CD14-positive monocyte (primary cell): ENCODE data around the gene DIS3L2. TPM values are rescaled to one million over a fixed set of nuclear protein-coding genes. Genes with fewer than 3 reads are reported as not detected.

Experiments
- DNase-seq, 3 donors: peaks; one replicate each; pipeline ENCODE4 v3.0.0-alpha.2; 2011 to 2022
- H2AFZ ChIP-seq: 2 replicates; pipeline ENCODE4 v1.6.0; 2012; ENCODE audit warnings: mild to moderate bottlenecking, low read depth, low read length, inconsistent platforms; ENCODE audit not compliant: insufficient read depth, poor library complexity, severe bottlenecking
- H3K27ac ChIP-seq, 2 donors: 1 replicate in 1 of 2; 2 replicates in 1 of 2; pipeline ENCODE4 v1.5.1; 2012 to 2013; ENCODE audit warnings: low read length in 2 of 2, control low read depth in 1 of 2, inconsistent platforms in 1 of 2, low read depth in 1 of 2, mild to moderate bottlenecking in 1 of 2
- H3K27me3 ChIP-seq, 2 donors: one replicate each; pipeline versions ENCODE4 v1.6.0 to v1.6.1; 2011 to 2013; ENCODE audit warnings: low read length in 2 of 2; ENCODE audit not compliant: control insufficient read depth in 2 of 2, insufficient read depth in 2 of 2
- H3K36me3 ChIP-seq, 2 donors: replicated peaks in 1 of 2; 1 replicate in 1 of 2; 2 replicates in 1 of 2; pipeline versions ENCODE4 v1.5.1 to v1.6.1; 2012 to 2013; ENCODE audit warnings: low read length in 2 of 2, control low read depth in 1 of 2, inconsistent platforms in 1 of 2, mild to moderate bottlenecking in 1 of 2; ENCODE audit not compliant: insufficient read depth in 2 of 2, control insufficient read depth in 1 of 2
- H3K4me1 ChIP-seq, 2 donors: 1 replicate in 1 of 2; 2 replicates in 1 of 2; pipeline versions ENCODE4 v1.5.1 to v1.6.1; 2012 to 2013; ENCODE audit warnings: low read length in 2 of 2, control low read depth in 1 of 2, inconsistent platforms in 1 of 2, mild to moderate bottlenecking in 1 of 2, moderate library complexity in 1 of 2; ENCODE audit not compliant: insufficient read depth in 2 of 2, control insufficient read depth in 1 of 2
- H3K4me2 ChIP-seq: replicated peaks from 2 replicates; pipeline ENCODE3; 2012; ENCODE audit warnings: low read length, moderate library complexity, mild to moderate bottlenecking; ENCODE audit not compliant: poor library complexity, severe bottlenecking; ENCODE audit errors: extremely low read depth
- H3K4me3 ChIP-seq, 3 experiments: fragments of 200-600 bp in 1 of 3; sonication (generic) in 1 of 3; replicated peaks in 1 of 3; 1 replicate in 2 of 3; 2 replicates in 1 of 3; pipeline ENCODE4 v1.5.1; 2011 to 2013; ENCODE audit warnings: low read length in 3 of 3, mild to moderate bottlenecking in 3 of 3, control low read depth in 2 of 3, low read depth in 2 of 3, inconsistent platforms in 1 of 3, moderate library complexity in 1 of 3
- H3K79me2 ChIP-seq: 2 replicates; pipeline ENCODE4 v1.6.0; 2012; ENCODE audit warnings: mild to moderate bottlenecking, control low read depth, inconsistent platforms, low read length, moderate library complexity; ENCODE audit not compliant: insufficient read depth
- H3K9ac ChIP-seq: 2 replicates; pipeline ENCODE4 v1.6.0; 2017; ENCODE audit warnings: low read length, mild to moderate bottlenecking; ENCODE audit not compliant: insufficient read depth, poor library complexity, severe bottlenecking
- H3K9me3 ChIP-seq, 2 donors: replicated peaks in 1 of 2; 1 replicate in 1 of 2; 2 replicates in 1 of 2; pipeline versions ENCODE4 v1.5.1 to v1.6.1; 2012 to 2013; ENCODE audit warnings: low read length in 2 of 2, control low read depth in 1 of 2; ENCODE audit not compliant: control insufficient read depth in 1 of 2, insufficient read depth in 1 of 2
- H4K20me1 ChIP-seq: 2 replicates; pipeline ENCODE4 v1.6.0; 2012; ENCODE audit warnings: mild to moderate bottlenecking, low read length, control low read depth, moderate library complexity; ENCODE audit not compliant: insufficient read depth
- H3K27ac Mint-ChIP-seq, 7 donors: one replicate each; pipeline ENCODE4 v1.8.0; 2020; ENCODE audit warnings: mild to moderate bottlenecking in 7 of 7, mixed read lengths in 7 of 7, moderate library complexity in 6 of 7, inconsistent platforms in 2 of 7
- H3K27me3 Mint-ChIP-seq, 3 donors: one replicate each; pipeline ENCODE4 v1.8.0; 2021 to 2022; ENCODE audit warnings: low read depth in 3 of 3, mild to moderate bottlenecking in 3 of 3, mixed read lengths in 3 of 3, moderate library complexity in 3 of 3, inconsistent platforms in 1 of 3
- H3K36me3 Mint-ChIP-seq, 2 donors: one replicate each; pipeline ENCODE4 v1.8.0; 2020; ENCODE audit warnings: mixed read lengths in 2 of 2, inconsistent platforms in 1 of 2, mild to moderate bottlenecking in 1 of 2
- H3K4me1 Mint-ChIP-seq: one replicate; pipeline ENCODE4 v1.8.0; 2020; ENCODE audit warnings: mild to moderate bottlenecking, mixed read lengths
- H3K4me3 Mint-ChIP-seq, 2 donors: one replicate each; pipeline ENCODE4 v1.8.0; 2020; ENCODE audit warnings: mild to moderate bottlenecking in 2 of 2, mixed read lengths in 2 of 2, moderate library complexity in 1 of 2
- H3K9me3 Mint-ChIP-seq, 7 donors: one replicate each; pipeline ENCODE4 v1.8.0; 2020 to 2022; ENCODE audit warnings: mixed read lengths in 7 of 7, mild to moderate bottlenecking in 6 of 7, moderate library complexity in 6 of 7, inconsistent platforms in 2 of 7
- CTCF ChIP-seq: fragments of 200-600 bp; IDR thresholded peaks from one replicate; pipeline ENCODE4 v1.8.0; 2022; ENCODE audit warnings: antibody characterized with exemption, mild to moderate bottlenecking
- WGBS: methylation state at CpG from one replicate; pipeline ENCODE4 v1.1.5; 2013; ENCODE audit warnings: missing lambda C conversion rate; ENCODE audit not compliant: insufficient coverage; 5-methylcytosine and 5-hydroxymethylcytosine counted together
- intact Hi-C, 2 donors: fragments of 100-400 bp; cut with micrococcal nuclease; formaldehyde crosslinking; loops; one replicate each; pipeline versions ENCODE4 v1.15.0 to v1.15.1; 2023
- polyA plus RNA-seq, 3 donors: library from polyadenylated mRNA; depleted of rRNA in 1 of 3; unstranded in 2 of 3; stranded (reverse) in 1 of 3; fragments of 300-500 nt in 2 of 3; fragments of >200 nt in 1 of 3; fragmentation: Illumina TruSeq in 2 of 3; gene quantifications; 1 replicate in 2 of 3; 2 replicates in 1 of 3; pipeline ENCODE4 v1.2.3, GENCODE V29; 2012 to 2021

DIS3L2 gene
- polyA plus RNA-seq, 3 donors: 6.0 to 21.7 (median 6.4) TPM

GRCh38 chr2:231932711-231932970 is 28.9 kb upstream of the DIS3L2 start:
- Mint-ChIP-seq H3K27me3 (peaks cover 17 to 25% (median 18%) of the 10 kb centered on the region in 3 donors), H3K9me3 (peaks cover 0 to 4% (median 0%) of the 10 kb centered on the region in 7 donors), H3K36me3 (no peaks in the 10 kb centered on the region), H3K4me3 (no peak overlapping the region), H3K4me1 (no peaks in the 10 kb centered on the region), H3K27ac (no peak overlapping the region)
- TF ChIP-seq CTCF: no peak
- Histone ChIP-seq H3K9me3 (peaks cover 0 to under 1% of the 10 kb centered on the region in 2 donors), H3K36me3 (no peaks in the 10 kb centered on the region), H3K79me2 (no peaks in the 10 kb centered on the region), H3K9ac (no peak overlapping the region), H3K4me3 (no peak overlapping the region), H3K4me2 (no peak overlapping the region), H4K20me1 (no peaks in the 10 kb centered on the region), H3K4me1 (no peaks in the 10 kb centered on the region), H3K27ac (no peak overlapping the region), H3K27me3 (peaks cover 5 to 25% of the 10 kb centered on the region in 2 donors), H2AFZ (no peak overlapping the region)
- no peak for DNase-seq
- intact Hi-C loops: no loop called here
- whole genome bisulfite sequencing: 94% methylated on average over 2 of the region's 3 CpGs

- H3K36me3 Mint-ChIP-seq: no peaks in the 10 kb centered on the region
- no peak overlapping the region for H2AFZ ChIP-seq
- peaks cover 0 to 19% of the 10 kb centered on the region in 2 donors for H3K27me3 ChIP-seq
- no peak overlapping the region for H3K9ac ChIP-seq
- peaks cover 12 to 19% (median 13%) of the 10 kb centered on the region in 3 donors for H3K27me3 Mint-ChIP-seq
- H3K4me2 ChIP-seq: no peak overlapping the region
- no peaks in the 10 kb centered on the region for H3K4me1 Mint-ChIP-seq
- 93% methylated on average over 11 of the region's 15 CpGs for WGBS
- no peak for DNase-seq
- no peaks in the 10 kb centered on the region for H4K20me1 ChIP-seq
- no peak for TF ChIP-seq CTCF
- H3K36me3 ChIP-seq: no peaks in the 10 kb centered on the region
- H3K4me1 ChIP-seq: no peaks in the 10 kb centered on the region
- no peak overlapping the region for H3K4me3 Mint-ChIP-seq
- no peaks in the 10 kb centered on the region for H3K9me3 ChIP-seq
- intact Hi-C loops: no loop called here
- H3K27ac ChIP-seq: no peak overlapping the region
- H3K4me3 ChIP-seq: no peak overlapping the region
- H3K27ac Mint-ChIP-seq: no peak overlapping the region
- H3K79me2 ChIP-seq: no peaks in the 10 kb centered on the region
- peaks cover 0 to 2% (median 0%) of the 10 kb centered on the region in 7 donors for H3K9me3 Mint-ChIP-seq
Observed at GRCh38 chr2:231932985-231933915, 28.3 kb upstream of the DIS3L2 start.
